ENCODE measurements around the gene AEBP2.
"Not testable (repeated sequence)": the region's sequence is repeated elsewhere in the genome, so short reads cannot be mapped to it uniquely, and the experiment has no call there.

The AEBP2 gene

GRCh38 chr12:19507823-19508222, 68.5 kb downstream of the AEBP2 start:
- DNase-seq (ENCODE audit: low spot score), result peak; percentile 28

GRCh38 chr12:19510461-19510860, 71.2 kb downstream of the AEBP2 start:
- no peak for DNase-seq (ENCODE audit: low spot score)

GRCh38 chr12:19515179-19515578, 75.9 kb downstream of the AEBP2 start:
- no peak for DNase-seq (ENCODE audit: low spot score)

- no peak for DNase-seq (ENCODE audit: low spot score)
Observed at GRCh38 chr12:19517583-19517982, 78.3 kb downstream of the AEBP2 start.

DNA sequence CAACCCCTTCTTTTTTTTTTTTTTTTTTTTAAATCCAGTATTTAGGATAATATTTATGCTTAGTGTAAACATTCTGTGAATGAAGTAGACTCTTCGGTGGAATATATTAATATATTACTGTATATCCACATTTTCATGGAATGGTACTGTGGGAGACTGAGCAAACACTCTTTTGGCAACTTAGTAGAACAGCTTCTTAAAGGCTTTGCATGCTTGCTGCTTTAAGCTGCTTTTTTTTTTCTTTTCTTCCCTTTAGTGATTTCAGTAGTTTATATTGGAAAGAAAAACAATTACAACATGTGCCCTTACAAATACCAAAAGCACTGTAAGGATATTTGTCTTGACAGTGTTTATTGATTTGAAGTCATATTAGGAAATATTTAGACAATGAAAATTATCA, 78.9 kb downstream of the AEBP2 start:
- DNase-seq (ENCODE audit: low spot score), result no peak

- no peak for DNase-seq (ENCODE audit: low spot score)
Observed at GRCh38 chr12:19520646-19521415, 81.5 kb downstream of the AEBP2 start.

GRCh38 chr12:19525274-19525673, 86.0 kb downstream of the AEBP2 start:
- no peak for DNase-seq (ENCODE audit: low spot score)

DNA sequence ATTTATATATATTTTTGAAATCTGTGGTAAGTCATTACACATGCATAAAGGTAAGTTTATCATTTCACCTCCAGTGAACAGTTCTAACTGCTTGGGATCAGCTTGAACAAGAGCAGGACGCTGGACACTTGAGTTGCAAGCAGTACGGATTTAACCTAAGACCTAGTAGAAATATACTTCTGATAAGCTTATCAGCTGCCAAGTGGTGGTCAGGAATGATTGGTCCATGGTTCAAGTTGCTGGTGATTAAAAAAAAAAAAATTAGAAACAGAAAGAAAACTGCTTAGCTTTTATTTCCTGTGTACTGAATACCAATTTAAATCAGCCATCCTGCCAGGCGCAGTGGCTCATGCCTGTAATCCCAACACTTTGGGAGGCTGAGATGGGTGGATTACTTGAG, 88.6 kb downstream of the AEBP2 start:
- no peak for DNase-seq (ENCODE audit: low spot score)

GRCh38 chr12:19528750-19529149, 89.5 kb downstream of the AEBP2 start:
- no peak for DNase-seq (ENCODE audit: low spot score)

GRCh38 chr12:19529951-19530636, 90.8 kb downstream of the AEBP2 start:
- DNase-seq (ENCODE audit: low spot score), result peak; percentile 53

DNA sequence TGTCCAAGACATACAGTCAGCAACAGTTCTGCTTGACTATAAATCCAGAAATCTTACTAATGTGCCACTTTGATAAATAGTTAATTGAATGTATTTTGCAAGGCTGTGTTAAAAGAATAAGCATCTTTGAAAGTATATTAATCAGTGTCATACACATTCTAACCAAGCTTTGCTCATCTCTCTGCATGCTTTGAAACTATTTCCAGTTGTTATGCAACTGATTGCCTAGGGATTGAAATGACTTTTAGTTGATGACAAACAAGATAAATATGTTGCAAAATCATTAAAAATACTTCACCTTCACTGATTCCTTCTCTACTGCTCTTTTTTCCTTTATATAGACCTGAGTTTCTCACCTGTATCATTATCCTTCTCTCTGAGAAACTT, 91.3 kb downstream of the AEBP2 start:
- DNase-seq (ENCODE audit: low spot score), result peak; percentile 17

GRCh38 chr12:19533567-19533966, 94.3 kb downstream of the AEBP2 start:
- no peak for DNase-seq (ENCODE audit: low spot score)

- no peak for DNase-seq (ENCODE audit: low spot score)
Observed at GRCh38 chr12:19539071-19539470, 99.8 kb downstream of the AEBP2 start.

DNA sequence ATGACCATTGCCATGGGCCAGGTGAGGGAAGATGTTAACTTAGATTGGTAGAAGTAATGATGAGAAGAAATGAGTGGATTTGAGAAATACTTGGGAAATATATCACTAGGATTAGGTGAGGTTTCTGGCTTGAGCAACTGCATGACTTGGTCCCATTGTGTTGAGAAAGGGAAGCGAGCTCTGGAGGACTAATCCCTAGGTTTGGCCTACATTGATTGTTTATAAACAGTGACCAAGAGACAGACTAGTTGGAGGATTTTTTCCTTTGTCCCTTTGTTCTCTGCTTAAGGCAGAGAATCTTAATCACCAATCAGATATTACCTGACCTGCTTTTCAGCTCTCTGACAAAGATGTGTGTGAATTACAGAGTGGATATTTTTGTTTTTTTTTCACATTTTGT, 100.5 kb downstream of the AEBP2 start:
- DNase-seq (ENCODE audit: low spot score), result no peak

DNA sequence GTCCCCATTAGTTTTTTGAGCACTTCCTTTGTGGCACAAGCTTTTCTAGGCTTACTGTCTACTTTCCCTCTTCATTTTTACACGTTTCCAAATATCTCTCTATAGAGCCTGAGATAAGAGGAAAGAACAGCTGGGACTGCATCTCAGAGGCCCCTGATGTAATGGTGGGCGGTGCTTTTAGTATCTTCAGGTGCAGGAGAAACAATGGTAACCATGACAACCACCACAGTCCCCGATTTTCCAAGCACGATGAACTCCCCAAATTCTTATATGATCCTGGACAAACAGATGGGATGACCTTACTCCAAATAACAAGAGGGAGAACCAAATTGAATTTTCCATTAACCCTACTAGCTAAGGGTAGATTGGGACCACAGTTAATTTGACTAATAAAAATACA, 103.3 kb downstream of the AEBP2 start:
- DNase-seq (ENCODE audit: low spot score), result no peak

GRCh38 chr12:19544353-19544752, 105.1 kb downstream of the AEBP2 start:
- DNase-seq (ENCODE audit: low spot score), result no peak

DNA sequence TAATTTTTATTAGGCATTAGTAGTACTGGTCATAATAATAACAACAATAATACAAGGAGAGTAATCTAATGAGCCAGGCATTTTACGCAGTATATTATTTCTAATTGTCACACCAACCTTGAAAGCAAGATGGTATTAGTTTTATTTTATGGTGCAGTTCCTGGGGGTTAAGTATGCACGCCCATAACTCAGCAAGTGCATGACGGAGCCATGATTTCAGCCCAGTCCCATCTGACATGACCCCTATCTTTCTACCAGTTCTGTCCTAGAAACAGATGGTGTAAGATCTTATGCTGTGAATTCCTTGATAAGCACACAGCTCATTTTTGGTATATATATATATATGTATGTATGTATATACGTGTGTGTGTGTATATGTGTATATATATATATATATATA, 106.0 kb downstream of the AEBP2 start:
- no peak for DNase-seq (ENCODE audit: low spot score)

DNA sequence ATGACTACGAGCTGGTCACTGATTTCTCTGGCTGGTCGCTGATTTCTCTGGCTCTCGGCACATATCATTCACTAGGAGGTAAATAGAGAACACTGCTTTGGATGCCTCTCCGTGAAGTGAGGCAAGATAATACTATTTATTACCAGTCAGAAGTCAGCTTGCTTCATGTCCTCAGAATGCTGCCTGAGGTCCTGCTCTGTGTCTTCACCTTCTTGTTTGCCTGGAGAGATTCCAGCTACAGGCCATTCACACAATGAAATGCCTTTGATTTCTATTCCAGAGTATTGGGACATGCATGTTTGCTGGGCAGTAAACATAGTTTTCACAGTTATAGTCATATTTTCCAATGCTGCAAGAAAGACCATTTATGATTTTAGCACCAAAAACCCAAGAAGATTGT, 106.7 kb downstream of the AEBP2 start:
- DNase-seq (ENCODE audit: low spot score), result no peak

DNA sequence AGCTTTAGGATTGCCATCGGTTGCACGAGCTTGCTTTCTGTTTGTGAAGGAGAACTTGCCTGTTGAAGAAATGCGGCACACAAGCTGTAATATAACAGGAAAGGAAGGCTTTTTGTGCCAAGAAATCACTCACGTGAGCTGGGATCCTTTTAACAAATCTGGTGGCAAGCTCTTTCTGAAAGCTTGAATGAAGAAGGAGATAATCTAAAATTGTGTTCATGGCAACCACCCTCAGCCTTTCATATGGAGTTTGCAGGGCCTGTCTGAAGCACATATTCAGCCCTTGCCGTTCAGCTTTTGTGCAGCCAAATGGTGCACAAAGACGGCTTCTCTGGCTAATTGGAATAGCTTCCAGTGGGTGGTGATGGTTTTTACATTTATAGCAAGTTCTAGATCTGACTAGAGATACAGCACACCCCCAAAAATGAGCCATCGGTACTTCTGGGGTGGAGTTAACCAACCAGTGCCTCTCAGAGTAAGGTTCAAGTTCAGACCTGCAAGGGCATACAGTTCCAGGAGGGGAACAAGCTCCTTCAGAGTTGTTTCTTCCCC, 107.4 kb downstream of the AEBP2 start:
- DNase-seq (ENCODE audit: low spot score), result no peak

- DNase-seq (ENCODE audit: low spot score), result no peak
Observed at GRCh38 chr12:19547271-19547671, 108.0 kb downstream of the AEBP2 start.

- no peak for DNase-seq (ENCODE audit: low spot score)
Observed at GRCh38 chr12:19548834-19549233, 109.5 kb downstream of the AEBP2 start.

GRCh38 chr12:19550626-19551025, 111.3 kb downstream of the AEBP2 start:
- DNase-seq (ENCODE audit: low spot score), result no peak

- DNase-seq (ENCODE audit: low spot score), result not testable (repeated sequence)
Observed at GRCh38 chr12:19552441-19553097, 113.3 kb downstream of the AEBP2 start.
